ENCODE data around the gene ANKRD11.

The ANKRD11 gene

DNA sequence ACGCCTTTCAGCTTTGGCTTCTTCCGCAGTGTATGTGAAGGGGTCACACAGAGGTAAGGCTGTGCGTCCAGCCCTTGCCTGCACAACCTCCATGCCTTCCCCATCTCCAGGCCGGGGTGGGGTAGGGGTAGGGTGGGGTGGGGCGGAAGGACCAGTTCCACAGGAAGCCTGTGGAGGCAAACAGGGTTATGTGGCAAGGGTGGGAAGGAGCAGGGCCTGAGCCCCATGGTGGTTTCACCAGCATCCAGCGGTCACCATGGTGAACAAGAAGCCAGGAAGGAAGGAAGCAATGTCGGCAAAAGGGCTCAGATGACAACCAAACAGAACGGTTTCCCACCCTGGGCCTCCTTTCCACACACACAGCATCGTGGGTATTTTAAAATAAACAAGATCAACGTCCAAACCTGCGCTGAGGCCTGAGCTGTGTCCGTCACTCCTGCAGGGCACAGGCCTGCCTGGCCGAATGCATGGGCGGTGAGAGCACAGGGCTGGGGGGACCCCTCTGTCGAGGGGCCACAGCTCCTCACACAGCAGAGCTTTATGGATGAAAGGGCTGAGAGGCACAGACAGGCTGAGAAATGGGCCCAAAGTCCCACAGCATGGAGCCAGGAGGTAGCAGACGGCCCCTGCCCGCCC is 192.3 kb downstream of the ANKRD11 start:
- TF ChIP-seq, protein P1, sequence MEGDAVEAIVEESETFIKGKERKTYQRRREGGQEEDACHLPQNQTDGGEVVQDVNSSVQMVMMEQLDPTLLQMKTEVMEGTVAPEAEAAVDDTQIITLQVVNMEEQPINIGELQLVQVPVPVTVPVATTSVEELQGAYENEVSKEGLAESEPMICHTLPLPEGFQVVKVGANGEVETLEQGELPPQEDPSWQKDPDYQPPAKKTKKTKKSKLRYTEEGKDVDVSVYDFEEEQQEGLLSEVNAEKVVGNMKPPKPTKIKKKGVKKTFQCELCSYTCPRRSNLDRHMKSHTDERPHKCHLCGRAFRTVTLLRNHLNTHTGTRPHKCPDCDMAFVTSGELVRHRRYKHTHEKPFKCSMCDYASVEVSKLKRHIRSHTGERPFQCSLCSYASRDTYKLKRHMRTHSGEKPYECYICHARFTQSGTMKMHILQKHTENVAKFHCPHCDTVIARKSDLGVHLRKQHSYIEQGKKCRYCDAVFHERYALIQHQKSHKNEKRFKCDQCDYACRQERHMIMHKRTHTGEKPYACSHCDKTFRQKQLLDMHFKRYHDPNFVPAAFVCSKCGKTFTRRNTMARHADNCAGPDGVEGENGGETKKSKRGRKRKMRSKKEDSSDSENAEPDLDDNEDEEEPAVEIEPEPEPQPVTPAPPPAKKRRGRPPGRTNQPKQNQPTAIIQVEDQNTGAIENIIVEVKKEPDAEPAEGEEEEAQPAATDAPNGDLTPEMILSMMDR (IDR thresholded peaks at IDR 0.05; ENCODE audit: low read depth, low read length) = no peak
- Histone ChIP-seq H3K27me3 (ENCODE audit: insufficient read depth, low read depth, severe bottlenecking) (no peaks in the 10 kb centered on the region), H3K4me3 (ENCODE audit: low read depth, low read length) (no peak overlapping the region), H3K27ac (no peak overlapping the region), H3K36me3 (no peaks in the 10 kb centered on the region; the same call in 1 of the 2 replicates), H3K9me3 (ENCODE audit: severe bottlenecking) (no peaks in the 10 kb centered on the region)
- DNase-seq = no peak

DNA sequence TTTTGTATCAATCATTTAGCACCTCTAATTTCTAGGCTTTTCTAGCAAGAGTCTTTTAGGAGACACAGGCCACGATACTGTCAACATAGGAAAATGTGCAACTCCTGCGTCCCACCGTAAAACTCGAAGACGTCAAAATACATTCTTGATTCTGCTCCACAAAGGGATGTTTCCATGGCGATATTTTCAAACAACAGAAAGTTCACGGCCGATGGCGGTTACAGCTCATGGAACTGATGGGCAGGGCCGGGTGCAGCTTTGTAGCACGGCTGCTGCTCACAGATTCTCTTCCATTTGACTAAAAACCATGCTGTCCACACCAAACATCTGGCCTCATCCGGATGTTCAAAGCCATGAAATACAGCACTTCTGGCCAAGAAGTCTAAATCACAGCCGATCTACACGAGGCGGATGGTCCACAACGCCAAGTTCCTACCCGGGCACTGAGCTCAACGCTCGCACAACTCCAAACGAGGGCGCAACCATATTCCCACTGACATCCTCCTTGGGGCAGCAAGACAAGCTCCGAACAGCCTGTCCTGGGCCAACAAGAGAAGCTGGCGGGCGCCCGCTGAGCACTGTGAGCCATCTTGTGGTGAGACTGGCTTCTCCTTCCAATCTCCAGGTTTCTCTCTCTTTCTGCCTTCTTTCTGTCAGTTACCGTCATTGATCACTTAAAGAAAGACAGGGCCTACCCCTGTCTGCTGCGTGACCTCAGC is 193.0 kb downstream of the ANKRD11 start:
- Histone ChIP-seq H3K4me3 (ENCODE audit: low read depth, low read length) (no peak overlapping the region), H3K9me3 (ENCODE audit: severe bottlenecking) (no peaks in the 10 kb centered on the region), H3K36me3 (no peaks in the 10 kb centered on the region; the same call in 1 of the 2 replicates), H3K27ac (no peak overlapping the region), H3K27me3 (ENCODE audit: insufficient read depth, low read depth, severe bottlenecking) (no peaks in the 10 kb centered on the region)
- no peak for DNase-seq
- TF ChIP-seq, protein P1 (IDR thresholded peaks at IDR 0.05; ENCODE audit: low read depth, low read length) = no peak

DNA sequence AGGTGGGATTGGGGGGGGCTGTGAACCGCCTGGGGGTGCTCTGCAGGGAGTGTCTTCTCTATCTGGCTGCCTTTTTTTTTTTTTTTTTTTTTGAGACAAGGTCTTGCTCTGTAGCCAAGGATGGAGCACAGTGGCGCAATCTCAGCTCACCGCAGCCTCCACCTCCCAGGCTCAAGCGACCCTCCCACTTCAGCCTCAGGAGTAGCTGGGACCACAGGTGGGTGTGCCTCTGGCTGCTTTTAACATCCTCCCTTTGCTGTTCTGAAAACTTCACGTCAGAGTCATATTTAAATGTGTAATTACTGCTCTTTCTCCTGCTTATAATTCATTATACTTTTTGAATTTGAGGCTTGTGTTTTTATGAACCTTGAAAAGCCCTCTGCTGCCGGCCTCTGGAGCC is 194.4 kb downstream of the ANKRD11 start:
- no peak for DNase-seq
- H3K27me3 ChIP-seq (ENCODE audit: insufficient read depth, low read depth, severe bottlenecking) = no peaks in the 10 kb centered on the region
- no peak overlapping the region for H3K27ac ChIP-seq
- no peaks in the 10 kb centered on the region; the same call in 1 of the 2 replicates for H3K36me3 ChIP-seq
- H3K9me3 ChIP-seq (ENCODE audit: severe bottlenecking) = no peaks in the 10 kb centered on the region
- TF ChIP-seq, protein P1 (IDR thresholded peaks at IDR 0.05; ENCODE audit: low read depth, low read length) = no peak
- no peak overlapping the region for H3K4me3 ChIP-seq (ENCODE audit: low read depth, low read length)

DNA sequence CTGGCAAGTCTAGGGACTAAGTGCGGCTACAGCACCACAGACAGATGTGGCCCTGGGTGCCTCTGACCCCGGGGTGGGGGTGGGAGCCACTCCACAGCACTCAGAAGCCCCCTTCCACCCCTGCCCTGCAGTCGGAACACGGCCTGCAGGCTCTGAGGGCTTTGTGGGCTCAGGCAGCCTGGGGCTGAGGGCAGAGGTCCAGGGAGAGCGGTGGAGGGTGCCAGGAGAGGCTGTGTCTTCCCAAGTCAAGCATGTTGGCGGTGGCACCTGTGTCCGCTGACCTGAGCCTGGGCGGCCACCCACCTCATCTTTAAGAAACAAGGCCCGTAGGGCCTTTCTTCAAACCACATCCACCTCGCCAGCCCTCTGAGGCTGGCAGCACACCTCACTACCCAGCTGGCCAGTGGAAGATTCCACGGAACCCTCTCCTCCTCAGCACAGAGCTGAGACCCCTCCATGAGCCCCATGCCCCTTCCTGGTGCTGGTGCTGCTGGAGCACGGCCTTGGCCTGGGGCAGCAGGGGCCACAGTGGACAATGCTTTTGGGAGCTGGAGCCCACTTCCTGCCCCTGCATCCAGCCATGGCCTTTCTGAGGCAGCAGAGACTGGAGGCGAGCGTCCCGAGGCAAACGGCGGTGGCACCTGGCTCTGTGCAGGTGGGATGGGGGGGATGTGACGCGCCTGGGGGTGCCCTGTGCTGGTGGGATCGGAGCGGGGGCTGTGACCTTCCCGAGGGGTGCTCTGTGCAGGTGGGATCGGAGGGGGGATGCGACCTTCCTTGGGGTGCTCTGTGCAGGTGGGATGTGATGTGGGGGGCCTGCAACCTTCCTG is 195.1 kb downstream of the ANKRD11 start:
- Histone ChIP-seq H3K27me3 (ENCODE audit: insufficient read depth, low read depth, severe bottlenecking) (no peaks in the 10 kb centered on the region), H3K27ac (no peak overlapping the region), H3K4me3 (ENCODE audit: low read depth, low read length) (no peak overlapping the region), H3K9me3 (ENCODE audit: severe bottlenecking) (no peaks in the 10 kb centered on the region), H3K36me3 (no peaks in the 10 kb centered on the region)
- TF ChIP-seq, protein P1 (IDR thresholded peaks at IDR 0.05; ENCODE audit: low read depth, low read length) = no peak
- DNase-seq = no peak

DNA sequence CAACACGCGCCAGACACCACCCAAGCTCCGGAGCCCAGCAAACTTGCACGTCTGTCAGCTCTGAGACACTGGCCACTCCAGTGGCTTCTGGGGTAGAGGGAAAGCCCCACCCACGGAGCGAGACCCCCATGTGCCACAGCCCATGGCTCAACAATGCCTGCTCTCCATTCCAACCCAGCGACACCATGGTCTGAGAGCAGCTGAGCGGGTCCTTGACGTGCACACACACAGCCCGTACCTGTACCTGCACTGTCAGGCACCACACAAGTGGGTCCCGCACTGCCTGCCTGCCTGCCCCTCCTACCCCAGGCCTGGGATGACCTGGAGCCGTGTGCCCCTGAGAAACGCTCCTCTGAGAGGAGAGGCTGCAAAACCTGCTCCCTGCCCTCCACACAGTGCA is 195.9 kb downstream of the ANKRD11 start:
- no peaks in the 10 kb centered on the region for H3K36me3 ChIP-seq
- H3K4me3 ChIP-seq (ENCODE audit: low read depth, low read length) = no peak overlapping the region
- no peak for DNase-seq
- H3K27ac ChIP-seq = no peak overlapping the region
- H3K27me3 ChIP-seq (ENCODE audit: insufficient read depth, low read depth, severe bottlenecking) = no peaks in the 10 kb centered on the region
- TF ChIP-seq, protein P1 (IDR thresholded peaks at IDR 0.05; ENCODE audit: low read depth, low read length) = no peak
- no peaks in the 10 kb centered on the region for H3K9me3 ChIP-seq (ENCODE audit: severe bottlenecking)
